ENCODE measurements around the gene HKDC1.

Gene HKDC1

DNA sequence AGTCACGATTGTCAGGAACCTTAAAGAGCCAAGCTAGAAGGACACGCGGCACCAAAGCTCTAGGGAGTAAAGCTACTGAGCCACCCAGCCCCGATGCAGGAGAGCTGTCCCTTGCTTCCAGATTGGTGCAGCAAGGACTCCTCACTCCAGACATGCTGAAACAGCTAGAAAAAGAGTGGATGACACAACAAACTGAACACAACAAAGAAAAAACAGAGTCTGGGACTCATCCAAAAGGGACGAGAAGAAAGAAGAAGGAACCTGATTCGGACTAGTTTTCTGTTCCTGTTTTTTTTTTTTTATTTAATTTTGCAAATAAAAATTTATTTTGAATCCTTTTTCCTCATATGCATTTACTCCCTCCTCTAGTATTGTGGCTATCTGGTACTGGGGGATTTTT lies 11.4 kb upstream of the HKDC1 start:
- H3K27ac ChIP-seq (replicated peaks), result no peak overlapping the region
- no peak for DNase-seq (ENCODE audit: low read depth in 1 of 2, low spot score in 1 of 2)
- no peaks in the 10 kb centered on the region for H3K27me3 ChIP-seq (ENCODE audit: insufficient read depth, poor library complexity, severe bottlenecking)
- TF ChIP-seq, protein P1, sequence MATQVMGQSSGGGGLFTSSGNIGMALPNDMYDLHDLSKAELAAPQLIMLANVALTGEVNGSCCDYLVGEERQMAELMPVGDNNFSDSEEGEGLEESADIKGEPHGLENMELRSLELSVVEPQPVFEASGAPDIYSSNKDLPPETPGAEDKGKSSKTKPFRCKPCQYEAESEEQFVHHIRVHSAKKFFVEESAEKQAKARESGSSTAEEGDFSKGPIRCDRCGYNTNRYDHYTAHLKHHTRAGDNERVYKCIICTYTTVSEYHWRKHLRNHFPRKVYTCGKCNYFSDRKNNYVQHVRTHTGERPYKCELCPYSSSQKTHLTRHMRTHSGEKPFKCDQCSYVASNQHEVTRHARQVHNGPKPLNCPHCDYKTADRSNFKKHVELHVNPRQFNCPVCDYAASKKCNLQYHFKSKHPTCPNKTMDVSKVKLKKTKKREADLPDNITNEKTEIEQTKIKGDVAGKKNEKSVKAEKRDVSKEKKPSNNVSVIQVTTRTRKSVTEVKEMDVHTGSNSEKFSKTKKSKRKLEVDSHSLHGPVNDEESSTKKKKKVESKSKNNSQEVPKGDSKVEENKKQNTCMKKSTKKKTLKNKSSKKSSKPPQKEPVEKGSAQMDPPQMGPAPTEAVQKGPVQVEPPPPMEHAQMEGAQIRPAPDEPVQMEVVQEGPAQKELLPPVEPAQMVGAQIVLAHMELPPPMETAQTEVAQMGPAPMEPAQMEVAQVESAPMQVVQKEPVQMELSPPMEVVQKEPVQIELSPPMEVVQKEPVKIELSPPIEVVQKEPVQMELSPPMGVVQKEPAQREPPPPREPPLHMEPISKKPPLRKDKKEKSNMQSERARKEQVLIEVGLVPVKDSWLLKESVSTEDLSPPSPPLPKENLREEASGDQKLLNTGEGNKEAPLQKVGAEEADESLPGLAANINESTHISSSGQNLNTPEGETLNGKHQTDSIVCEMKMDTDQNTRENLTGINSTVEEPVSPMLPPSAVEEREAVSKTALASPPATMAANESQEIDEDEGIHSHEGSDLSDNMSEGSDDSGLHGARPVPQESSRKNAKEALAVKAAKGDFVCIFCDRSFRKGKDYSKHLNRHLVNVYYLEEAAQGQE (IDR thresholded peaks at IDR 0.05; ENCODE audit: insufficient replicate concordance, low read depth), result no peak
- TF ChIP-seq, protein P2, sequence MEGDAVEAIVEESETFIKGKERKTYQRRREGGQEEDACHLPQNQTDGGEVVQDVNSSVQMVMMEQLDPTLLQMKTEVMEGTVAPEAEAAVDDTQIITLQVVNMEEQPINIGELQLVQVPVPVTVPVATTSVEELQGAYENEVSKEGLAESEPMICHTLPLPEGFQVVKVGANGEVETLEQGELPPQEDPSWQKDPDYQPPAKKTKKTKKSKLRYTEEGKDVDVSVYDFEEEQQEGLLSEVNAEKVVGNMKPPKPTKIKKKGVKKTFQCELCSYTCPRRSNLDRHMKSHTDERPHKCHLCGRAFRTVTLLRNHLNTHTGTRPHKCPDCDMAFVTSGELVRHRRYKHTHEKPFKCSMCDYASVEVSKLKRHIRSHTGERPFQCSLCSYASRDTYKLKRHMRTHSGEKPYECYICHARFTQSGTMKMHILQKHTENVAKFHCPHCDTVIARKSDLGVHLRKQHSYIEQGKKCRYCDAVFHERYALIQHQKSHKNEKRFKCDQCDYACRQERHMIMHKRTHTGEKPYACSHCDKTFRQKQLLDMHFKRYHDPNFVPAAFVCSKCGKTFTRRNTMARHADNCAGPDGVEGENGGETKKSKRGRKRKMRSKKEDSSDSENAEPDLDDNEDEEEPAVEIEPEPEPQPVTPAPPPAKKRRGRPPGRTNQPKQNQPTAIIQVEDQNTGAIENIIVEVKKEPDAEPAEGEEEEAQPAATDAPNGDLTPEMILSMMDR (IDR thresholded peaks at IDR 0.05; ENCODE audit: insufficient read depth, low read length), result no peak
- TF ChIP-seq GABPA (IDR thresholded peaks at IDR 0.05; ENCODE audit: low read depth) (no peak), POLR2AphosphoS5 (IDR thresholded peaks at IDR 0.05; ENCODE audit: low read depth) (no peak), SPI1 (IDR thresholded peaks at IDR 0.05; ENCODE audit: borderline replicate concordance, low read depth) (no peak)
- H3K4me3 ChIP-seq (replicated peaks; ENCODE audit: insufficient read depth, low read length), result no peak overlapping the region

DNA sequence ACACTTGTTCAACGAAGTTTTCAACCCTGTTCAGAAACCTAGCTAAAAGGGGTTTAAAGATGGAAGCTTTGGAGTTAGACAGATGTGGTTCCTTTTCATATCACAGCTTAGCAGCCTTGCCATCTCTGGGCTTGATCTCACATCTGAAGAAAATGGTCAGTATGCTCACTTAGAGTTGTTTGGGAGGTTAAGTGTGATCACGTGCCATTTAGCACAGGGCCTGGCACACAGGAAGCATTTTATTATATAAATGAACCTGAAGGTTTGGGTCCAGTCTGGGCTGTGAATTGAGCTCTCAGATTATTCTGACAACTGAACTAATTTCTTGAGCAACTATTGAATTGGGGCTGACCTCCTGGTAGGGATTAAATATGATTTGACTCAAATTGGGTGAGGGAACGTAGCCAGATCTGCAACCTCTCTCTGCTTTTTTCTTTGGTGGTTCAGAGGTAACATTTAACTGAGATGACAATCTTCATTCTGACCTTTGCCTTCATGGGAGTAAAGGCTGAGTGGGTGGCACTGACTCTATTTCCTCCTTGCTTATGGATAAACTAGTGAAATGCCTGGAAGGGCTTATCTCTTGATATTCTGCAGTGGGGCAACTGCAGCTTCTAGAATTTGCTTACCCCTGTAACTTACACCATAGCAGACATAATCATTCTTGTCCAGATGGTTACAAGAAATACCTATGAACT lies 10.2 kb upstream of the HKDC1 start:
- TF ChIP-seq SPI1 (IDR thresholded peaks at IDR 0.05; ENCODE audit: borderline replicate concordance, low read depth), result no peak
- no peak for TF ChIP-seq GABPA (IDR thresholded peaks at IDR 0.05; ENCODE audit: low read depth)
- no peak for TF ChIP-seq POLR2AphosphoS5 (IDR thresholded peaks at IDR 0.05; ENCODE audit: low read depth)
- TF ChIP-seq, protein P1 (IDR thresholded peaks at IDR 0.05; ENCODE audit: insufficient replicate concordance, low read depth), result no peak
- TF ChIP-seq, protein P2 (IDR thresholded peaks at IDR 0.05; ENCODE audit: insufficient read depth, low read length), result no peak
- no peaks in the 10 kb centered on the region for H3K27me3 ChIP-seq (ENCODE audit: insufficient read depth, poor library complexity, severe bottlenecking)
- H3K27ac ChIP-seq (replicated peaks), result no peak overlapping the region
- no peak overlapping the region for H3K4me3 ChIP-seq (replicated peaks; ENCODE audit: insufficient read depth, low read length)
- no peak for DNase-seq (ENCODE audit: low read depth in 1 of 2, low spot score in 1 of 2)

DNA sequence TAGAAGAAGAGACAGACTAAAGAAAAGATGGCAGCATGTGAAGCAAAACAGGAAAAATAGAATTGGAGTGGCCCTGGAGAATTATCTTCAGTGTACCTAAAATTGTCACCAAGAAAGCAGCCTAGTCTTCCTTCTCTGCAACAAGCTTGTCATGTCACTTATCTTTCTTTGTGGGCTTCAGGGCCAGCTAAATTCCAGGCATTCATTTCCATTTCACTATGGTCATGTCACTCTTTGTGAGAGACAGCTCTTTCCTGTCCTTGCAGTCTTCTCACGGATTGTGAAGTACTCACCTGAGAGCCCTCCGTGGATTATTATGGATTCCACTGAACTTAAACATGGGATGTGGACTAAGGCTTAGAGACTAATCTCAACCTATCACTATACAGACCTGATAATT lies 9.0 kb upstream of the HKDC1 start:
- Histone ChIP-seq H3K4me3 (replicated peaks; ENCODE audit: insufficient read depth, low read length) (no peak overlapping the region), H3K27ac (replicated peaks) (no peak overlapping the region), H3K27me3 (ENCODE audit: insufficient read depth, poor library complexity, severe bottlenecking) (no peaks in the 10 kb centered on the region)
- TF ChIP-seq POLR2AphosphoS5 (IDR thresholded peaks at IDR 0.05; ENCODE audit: low read depth) (no peak), GABPA (IDR thresholded peaks at IDR 0.05; ENCODE audit: low read depth) (no peak), SPI1 (IDR thresholded peaks at IDR 0.05; ENCODE audit: borderline replicate concordance, low read depth) (no peak)
- TF ChIP-seq, protein P2 (IDR thresholded peaks at IDR 0.05; ENCODE audit: insufficient read depth, low read length), result no peak
- TF ChIP-seq, protein P1 (IDR thresholded peaks at IDR 0.05; ENCODE audit: insufficient replicate concordance, low read depth), result no peak
- no peak for DNase-seq (ENCODE audit: low read depth in 1 of 2, low spot score in 1 of 2)

Measured in HL-60 (cell line).